ENCODE data around the gene HCN2. TPM values are rescaled to one million over a fixed set of nuclear protein-coding genes. Genes with fewer than 3 reads are reported as not detected.

HCN2 gene
- total and polyA plus RNA-seq, 2 of the 8 experiments (the other 6 are each of a cell fraction or from before 2014, with no cell fraction given) = 1.0 to 4.0 TPM

DNA sequence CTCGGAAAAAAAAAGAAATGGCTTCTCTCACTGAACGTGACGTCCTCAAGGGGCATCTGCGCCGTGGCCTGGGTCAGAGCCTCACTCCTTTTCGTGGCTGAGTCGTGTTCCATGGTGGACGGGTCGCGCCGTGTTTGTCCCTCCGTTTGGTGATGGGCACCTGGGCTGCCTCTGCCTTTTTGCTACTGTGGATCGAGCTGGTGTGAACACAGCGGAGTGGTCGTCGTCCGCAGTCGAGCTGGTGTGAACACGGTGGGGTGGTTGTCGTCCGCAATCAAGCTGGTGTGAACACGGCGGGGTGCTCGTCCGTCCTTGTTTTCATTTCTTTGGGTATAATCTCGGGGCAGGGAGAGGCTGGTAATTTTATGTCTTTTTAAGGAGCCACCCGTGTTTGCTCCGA, 11.6 kb downstream of the HCN2 start:
- Histone ChIP-seq H3K14ac (ENCODE audit: insufficient read length) (no peak overlapping the region), H3K79me1 (ENCODE audit: low read depth, low read length) (no peaks in the 10 kb centered on the region), H4K20me1 (replicated peaks in 1 of 2; ENCODE audit: control insufficient read depth in 1 of 2, insufficient read depth in 2 of 2, low read length in 2 of 2) (no peaks in the 10 kb centered on the region), H3K9me3 (ENCODE audit: insufficient read depth in 2 of 2, low read depth in 1 of 2, low read length in 1 of 2) (peaks cover 0 to 29% of the 10 kb centered on the region in 2 experiments; a peak in 1 of 4 replicates), H3K9ac (replicated peaks in 1 of 4; ENCODE audit: extremely low read depth in 1 of 4, low read depth in 3 of 4, low read length in 3 of 4) (no peak overlapping the region), H4K5ac (ENCODE audit: insufficient read length, low read depth, low read length) (no peak overlapping the region), H3K4me2 (ENCODE audit: insufficient read depth in 1 of 2, low read depth in 2 of 2, low read length in 2 of 2) (no peak overlapping the region), H3K4me3 (ENCODE audit: extremely low read depth in 1 of 4, insufficient read depth in 2 of 4, low read depth in 3 of 4, low read length in 4 of 4) (no peak overlapping the region), H3K36me3 (ENCODE audit: control insufficient read depth in 2 of 4, insufficient read depth in 4 of 4, low read length in 3 of 4) (no peaks in the 10 kb centered on the region), H4K91ac (replicated peaks; ENCODE audit: insufficient read length, low read length) (no peak overlapping the region), H3K4me1 (replicated peaks in 1 of 4; ENCODE audit: control insufficient read depth in 3 of 4, insufficient read depth in 4 of 4, low read length in 3 of 4) (no peaks in the 10 kb centered on the region), H4K8ac (ENCODE audit: extremely low read depth, insufficient read depth, low read length) (no peak overlapping the region), H3K27me3 (replicated peaks in 1 of 4; ENCODE audit: control insufficient read depth in 3 of 4, extremely low read depth in 1 of 4, insufficient read depth in 3 of 4, low read length in 3 of 4) (no peaks in the 10 kb centered on the region), H2BK120ac (replicated peaks; ENCODE audit: low read depth, low read length) (no peak overlapping the region), H2BK12ac (ENCODE audit: low read depth, low read length) (no peak overlapping the region), H2BK15ac (ENCODE audit: low read length) (no peak overlapping the region), H3K4ac (replicated peaks; ENCODE audit: insufficient read length, low read depth, low read length) (no peak overlapping the region), H3K27ac (ENCODE audit: low read depth, low read length) (no peak overlapping the region), H3K79me2 (ENCODE audit: control insufficient read depth in 1 of 2, insufficient read depth in 2 of 2, low read length in 2 of 2) (no peaks in the 10 kb centered on the region), H2AK5ac (ENCODE audit: low read depth, low read length) (no peak overlapping the region), H3K18ac (ENCODE audit: extremely low read depth, low read length) (no peak overlapping the region), H2BK20ac (ENCODE audit: low read length) (no peak overlapping the region), H3K23me2 (ENCODE audit: low read depth, low read length) (no peaks in the 10 kb centered on the region), H2BK5ac (ENCODE audit: low read depth, low read length) (no peak overlapping the region), H3K23ac (ENCODE audit: insufficient read length) (no peak overlapping the region), H2AFZ (ENCODE audit: low read length) (no peak overlapping the region), H3K56ac (replicated peaks; ENCODE audit: insufficient read length, low read depth, low read length) (no peak overlapping the region)
- CTCF ChIA-PET (ENCODE audit: partially characterized antibody) = interaction anchor here (0.8 to 1.5 kb wide), 4 partner anchors 17 to 69 kb away, joined by 3 read pairs; no protein-coding TSS in a partner anchor
- no peak for FAIRE-seq
- POLR2A ChIA-PET (ENCODE audit: partially characterized antibody) = no interaction called here
- no peak for DNase-seq (ENCODE audit: low read depth in 1 of 2, low spot score in 2 of 2)
- 84% methylated on average over 24 of the region's 28 CpGs; no CpG with 5 or more reads in 1 of the 2 experiments for WGBS, 2 experiments (ENCODE audit: extremely low coverage in 1 of 2, insufficient coverage in 1 of 2, insufficient read length in 1 of 2, insufficient replicate concordance in 2 of 2, low coverage in 1 of 2, low lambda C conversion rate in 2 of 2, missing lambda C conversion rate in 1 of 2)
- TF ChIP-seq RNF2 (IDR thresholded peaks at IDR 0.05; ENCODE audit: borderline replicate concordance, low read depth, low read length, missing control alignments, poor library complexity, severe bottlenecking) (no peak), SP4 (IDR thresholded peaks at IDR 0.05; ENCODE audit: low read length) (no peak), CREB1 (IDR thresholded peaks at IDR 0.05) (no peak), JUN (IDR thresholded peaks at IDR 0.05; ENCODE audit: low read depth, low read length) (no peak), SP2 (IDR thresholded peaks at IDR 0.05; ENCODE audit: low read length) (no peak), SUZ12 (IDR thresholded peaks at IDR 0.05; ENCODE audit: low read length) (no peak), POU5F1 (IDR thresholded peaks at IDR 0.05; ENCODE audit: low read depth, low read length) (no peak), CHD1 (IDR thresholded peaks at IDR 0.05; ENCODE audit: low read depth, low read length) (no peak), POLR2A (IDR thresholded peaks at IDR 0.05; ENCODE audit: control extremely low read depth in 1 of 2, low read depth in 2 of 2, low read length in 2 of 2) (no peak)
- TF ChIP-seq, protein P1, sequence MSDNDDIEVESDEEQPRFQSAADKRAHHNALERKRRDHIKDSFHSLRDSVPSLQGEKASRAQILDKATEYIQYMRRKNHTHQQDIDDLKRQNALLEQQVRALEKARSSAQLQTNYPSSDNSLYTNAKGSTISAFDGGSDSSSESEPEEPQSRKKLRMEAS (IDR thresholded peaks at IDR 0.05) = no peak
